Breast epithelium (tissue), 4 donors: ENCODE results near the gene CCNB2. TPM values are rescaled to one million over a fixed set of nuclear protein-coding genes. Genes with fewer than 3 reads are reported as not detected.
"Not testable (repeated sequence)": the region's sequence is repeated elsewhere in the genome, so short reads cannot be mapped to it uniquely, and the experiment has no call there.

Experiments
- DNase-seq, 2 donors: peaks; one replicate each; pipeline ENCODE4 v3.0.0-alpha.2; 2019; ENCODE audit warnings: low spot score in 2 of 2
- H3K27ac ChIP-seq, 2 donors: fragments of 200-600 bp; sonication (generic) in 1 of 2; one replicate each; pipeline ENCODE4 v1.5.1; 2016 to 2019; ENCODE audit warnings: mild to moderate bottlenecking in 1 of 2
- H3K27me3 ChIP-seq, 2 donors: fragments of 200-600 bp; sonication (generic) in 1 of 2; one replicate each; pipeline versions ENCODE4 v1.5.1 to v1.6.0; 2017 to 2019; ENCODE audit warnings: control low read depth in 1 of 2, mild to moderate bottlenecking in 1 of 2
- H3K36me3 ChIP-seq: fragments of 200-600 bp; one replicate; pipeline ENCODE4 v1.5.1; 2019
- H3K4me1 ChIP-seq, 2 donors: fragments of 200-600 bp; sonication (generic); one replicate each; pipeline ENCODE4 v1.5.1; 2016 to 2019; ENCODE audit warnings: control low read depth in 1 of 2
- H3K4me3 ChIP-seq, 3 donors: fragments of 200-600 bp; sonication (generic); 1 replicate in 2 of 3; 2 replicates in 1 of 3; pipeline ENCODE4 v1.5.1; 2016 to 2019; ENCODE audit warnings: mild to moderate bottlenecking in 3 of 3, moderate library complexity in 2 of 3
- H3K9me3 ChIP-seq, 2 donors: fragments of 200-600 bp; sonication (generic) in 1 of 2; one replicate each; pipeline ENCODE4 v1.5.1; 2016 to 2019; ENCODE audit warnings: control low read depth in 1 of 2
- CTCF ChIP-seq, 3 donors: fragments of 450-650 bp; IDR thresholded peaks; one replicate each; pipeline ENCODE4 v1.5.1; 2016 to 2017; ENCODE audit warnings: antibody characterized with exemption in 3 of 3, mild to moderate bottlenecking in 3 of 3, moderate library complexity in 3 of 3
- POLR2A ChIP-seq: fragments of 450-650 bp; IDR thresholded peaks from one replicate; pipeline ENCODE4 v1.6.1; 2016; ENCODE audit warnings: antibody characterized with exemption, mild to moderate bottlenecking, moderate library complexity
- POLR2AphosphoS5 ChIP-seq, 3 donors: sonication (generic); formaldehyde crosslinking; IDR thresholded peaks; one replicate each; pipeline ENCODE4 v1.6.1; 2017; ENCODE audit warnings: antibody characterized with exemption in 3 of 3
- intact Hi-C: fragments of 100-400 bp; cut with DNase I; formaldehyde crosslinking; loops from one replicate; pipeline ENCODE4 v1.15.1; 2023; ENCODE audit warnings: low total_unique reads
- total RNA-seq, 3 donors: library from RNA; depleted of rRNA; stranded (reverse); fragments of >200 nt; gene quantifications; one replicate each; pipeline ENCODE4 v1.1.0, GENCODE V29; 2016

CCNB2 gene
- total RNA-seq, 3 donors from 2014 or later = 0.29 to 3.5 (median 0.98) TPM

GRCh38 chr15:59157840-59158700 lies 53.1 kb downstream of the CCNB2 start:
- peak overlapping the region; percentile 43 to 66 for H3K27ac ChIP-seq

GRCh38 chr15:59158701-59159034 lies 53.7 kb downstream of the CCNB2 start:
- DNase-seq = no peak
- Histone ChIP-seq H3K4me1 (peaks cover 0 to 12% of the 10 kb centered on the region in 2 donors), H3K4me3 (no peak overlapping the region), H3K9me3 (no peaks in the 10 kb centered on the region), H3K27ac (peak overlapping the region; percentile 43 to 66), H3K36me3 (no peaks in the 10 kb centered on the region), H3K27me3 (no peaks in the 10 kb centered on the region)
- intact Hi-C loops = no loop called here
- TF ChIP-seq CTCF (IDR thresholded peaks at IDR 0.05) = no peak
- TF ChIP-seq POLR2A = no peak
- TF ChIP-seq POLR2AphosphoS5 (IDR thresholded peaks at IDR 0.05) = no peak

More at GRCh38 chr15:59157840-59158700, 53.1 kb downstream of the CCNB2 start:
- Histone ChIP-seq H3K27me3 (no peaks in the 10 kb centered on the region), H3K4me1 (peaks cover 0 to 12% of the 10 kb centered on the region in 2 donors), H3K4me3 (no peak overlapping the region), H3K36me3 (no peaks in the 10 kb centered on the region), H3K9me3 (no peaks in the 10 kb centered on the region)
- intact Hi-C loops = no loop called here
- no peak for DNase-seq
- TF ChIP-seq POLR2A = no peak
- TF ChIP-seq CTCF (IDR thresholded peaks at IDR 0.05) = no peak
- no peak for TF ChIP-seq POLR2AphosphoS5 (IDR thresholded peaks at IDR 0.05)

GRCh38 chr15:59159210-59159609 lies 54.3 kb downstream of the CCNB2 start:
- H3K27me3 ChIP-seq = no peaks in the 10 kb centered on the region
- no peak overlapping the region for H3K4me3 ChIP-seq
- no peaks in the 10 kb centered on the region for H3K9me3 ChIP-seq
- no peak for DNase-seq
- H3K36me3 ChIP-seq = no peaks in the 10 kb centered on the region
- H3K27ac ChIP-seq = peak overlapping the region; percentile 43 to 66
- H3K4me1 ChIP-seq = peaks cover 0 to 12% of the 10 kb centered on the region in 2 donors
- no peak for TF ChIP-seq CTCF (IDR thresholded peaks at IDR 0.05)
- TF ChIP-seq POLR2A = no peak
- no peak for TF ChIP-seq POLR2AphosphoS5 (IDR thresholded peaks at IDR 0.05)
- intact Hi-C loops = no loop called here

- TF ChIP-seq CTCF (IDR thresholded peaks at IDR 0.05) = peak in 2 of 3 donors; percentile 21 to 28
- no peak for TF ChIP-seq POLR2A
Measured at GRCh38 chr15:59160880-59161593, 56.1 kb downstream of the CCNB2 start.

GRCh38 chr15:59162080-59162479 lies 57.1 kb downstream of the CCNB2 start:
- H3K36me3 ChIP-seq, H3K27ac ChIP-seq, DNase-seq, intact Hi-C loops, H3K27me3 ChIP-seq, H3K4me3 ChIP-seq, H3K9me3 ChIP-seq: not testable (repeated sequence)
- peaks cover 13 to 23% of the 10 kb centered on the region in 2 donors for H3K4me1 ChIP-seq

More at GRCh38 chr15:59160880-59161593, 56.1 kb downstream of the CCNB2 start:
- Histone ChIP-seq H3K4me1 (peaks cover 6 to 13% of the 10 kb centered on the region in 2 donors), H3K27me3 (no peaks in the 10 kb centered on the region), H3K9me3 (no peaks in the 10 kb centered on the region), H3K36me3 (no peaks in the 10 kb centered on the region), H3K27ac (no peak overlapping the region), H3K4me3 (no peak overlapping the region)
- intact Hi-C loops = no loop called here
- no peak for DNase-seq
